GM12878 (cell line): ENCODE data around the gene EIF3B. TPM values are rescaled to one million over a fixed set of nuclear protein-coding genes. Genes with fewer than 3 reads are reported as not detected.

Experiments
- ATAC-seq: fragments of 200-7000 bp; cut with Tn5 transposase; 3 replicates; pipeline ENCODE4 v1.9.1; 2020; ENCODE audit warnings: mild to moderate bottlenecking, moderate library complexity
- BruUV-seq: library from RNA; stranded (reverse); fragments of 400-500 nt; replicated peaks from 2 replicates; lab custom pipeline; 2021; lab: Mats Ljungman, UMichigan
- CTCF ChIA-PET: fragments of 300-600 bp; sonication (Branson Sonifier 250); formaldehyde crosslinking; extraction: SDS; loops from one replicate; lab custom pipeline; 2021; ENCODE audit warnings: inconsistent platforms; lab: Yijun Ruan, JAX
- POLR2A ChIA-PET: fragments of 350-600 bp; formaldehyde crosslinking; extraction: SDS; loops from one replicate; lab custom pipeline; 2021; ENCODE audit warnings: inconsistent platforms; lab: Charles Lee
- RAD21 ChIA-PET: fragments of 300-600 bp; sonication (Branson Sonifier 250); formaldehyde crosslinking; loops from one replicate; lab custom pipeline; 2023; ENCODE audit warnings: antibody characterized with exemption; ENCODE audit not compliant: unreplicated experiment; lab: Charles Lee
- SMC1A ChIA-PET: fragments of 300-600 bp; sonication (Branson Sonifier 250); formaldehyde crosslinking; loops from one replicate; lab custom pipeline; 2023; ENCODE audit not compliant: unreplicated experiment, uncharacterized antibody; lab: Charles Lee
- DNase-seq: peaks from one replicate; pipeline ENCODE4 v3.0.0-alpha.2; 2011; ENCODE audit warnings: low read depth, low spot score
- FAIRE-seq: peaks from 3 replicates; lab custom pipeline; 2011; peaks lifted over from hg19 to GRCh38; lab: Jason Lieb, UNC
- H2AFZ ChIP-seq: 2 replicates; pipeline ENCODE4 v1.6.0; 2011; ENCODE audit warnings: low read depth, low read length, control low read depth; ENCODE audit not compliant: control insufficient read depth
- H3K27ac ChIP-seq: 2 replicates; pipeline ENCODE4 v1.5.1; 2011; ENCODE audit warnings: control low read depth; ENCODE audit not compliant: control insufficient read depth, insufficient read depth
- H3K27me3 ChIP-seq, 2 experiments: replicated peaks in 1 of 2; 2 replicates each; pipeline versions ENCODE4 v1.6.0 to v1.6.1; 2011; ENCODE audit warnings: low read length in 1 of 2; ENCODE audit not compliant: control insufficient read depth in 2 of 2, insufficient read depth in 2 of 2
- H3K36me3 ChIP-seq, 2 experiments: 2 replicates each; pipeline ENCODE4 v1.5.1; 2011; ENCODE audit warnings: low read length in 1 of 2; ENCODE audit not compliant: control insufficient read depth in 2 of 2, insufficient read depth in 2 of 2
- H3K4me1 ChIP-seq: 2 replicates; pipeline ENCODE4 v1.6.1; 2011; ENCODE audit warnings: mild to moderate bottlenecking, low read length, moderate library complexity, mixed read lengths; ENCODE audit not compliant: control insufficient read depth, insufficient read depth
- H3K4me2 ChIP-seq: 2 replicates; pipeline ENCODE4 v1.6.0; 2011; ENCODE audit warnings: control low read depth; ENCODE audit not compliant: control insufficient read depth, insufficient read depth
- H3K4me3 ChIP-seq: fragments of 200-600 bp; sonication (generic); 2 replicates; pipeline ENCODE4 v1.5.1; 2016
- H3K79me2 ChIP-seq: 2 replicates; pipeline ENCODE4 v1.6.0; 2011; ENCODE audit warnings: low read length; ENCODE audit not compliant: control insufficient read depth, insufficient read depth
- H3K9ac ChIP-seq: 2 replicates; pipeline ENCODE4 v1.8.0; 2011; ENCODE audit warnings: low read length, control low read depth, mixed read lengths; ENCODE audit not compliant: control insufficient read depth, insufficient read depth
- H3K9me3 ChIP-seq: replicated peaks from 3 replicates; pipeline ENCODE4 v1.5.1; 2011; ENCODE audit warnings: mild to moderate bottlenecking, low read length; ENCODE audit not compliant: control insufficient read depth, insufficient read depth
- H4K20me1 ChIP-seq: 2 replicates; pipeline ENCODE4 v1.6.0; 2011; ENCODE audit not compliant: control insufficient read depth, insufficient read depth
- CBFB ChIP-seq: IDR thresholded peaks from 2 replicates; pipeline ENCODE4 v1.6.1; 2016; ENCODE audit warnings: antibody characterized with exemption, low read depth
- CUX1 ChIP-seq: IDR thresholded peaks from 2 replicates; pipeline ENCODE4 v1.6.1; 2012; ENCODE audit warnings: improper control_type of control experiment, low read depth, low read length; ENCODE audit not compliant: insufficient replicate concordance
- NFXL1 ChIP-seq: fragments of 450-650 bp; IDR thresholded peaks from 2 replicates; pipeline ENCODE4 v1.6.1; 2017; ENCODE audit warnings: antibody characterized with exemption, mild to moderate bottlenecking, borderline replicate concordance
- POLR2A ChIP-seq: IDR thresholded peaks from 2 replicates; pipeline ENCODE4 v1.6.1; 2011; ENCODE audit warnings: low read depth, mild to moderate bottlenecking, low read length
- WGBS: methylation state at CpG from one replicate; pipeline ENCODE4 v1.1.6; 2016; ENCODE audit warnings: low lambda C conversion rate; ENCODE audit not compliant: insufficient replicate concordance, insufficient coverage; ENCODE audit errors: missing lambda C conversion rate; 5-methylcytosine and 5-hydroxymethylcytosine counted together
- in situ Hi-C: fragments of 300-500 bp; cut with MboI; formaldehyde crosslinking; loops from 9 replicates; pipeline ENCODE4 v1.14.3; 2018; ENCODE audit warnings: mixed read lengths
- intact Hi-C: fragments of 100-400 bp; cut with micrococcal nuclease; formaldehyde crosslinking; loops from one replicate; pipeline ENCODE4 v1.14.2; 2022; ENCODE audit not compliant: unreplicated experiment
- polyA plus RNA-seq, 11 experiments: library from polyadenylated mRNA; depleted of rRNA in 4 of 11; unstranded in 6 of 11; stranded (reverse) in 5 of 11; fragments of >200 nt; fragmentation: Nextera tagmentation in 4 of 11; fragmentation: Illumina TruSeq in 1 of 11; extraction: Ambion mirVana in 4 of 11; extraction: Trizol in 1 of 11; gene quantifications; 1 replicate in 1 of 11; 2 replicates in 10 of 11; pipeline versions ENCODE4 v1.2.1 to v1.2.3, GENCODE V29; 2011 to 2016; ENCODE audit warnings: inconsistent platforms in 2 of 11, missing spikeins in 2 of 11, low read depth in 1 of 11
- small RNA-seq: library from RNA; depleted of rRNA; stranded (forward); fragments of <200 nt; gene quantifications from one replicate; pipeline ENCODE3, GENCODE V24; 2014
- total RNA-seq, 4 experiments: library from RNA; depleted of rRNA in 3 of 4; stranded (reverse); fragments of >200 nt in 3 of 4; fragmentation: Illumina TruSeq in 1 of 4; extraction: Trizol in 1 of 4; gene quantifications; 2 replicates each; pipeline versions ENCODE4 v1.2.1 to v1.2.3, GENCODE V29; 2013 to 2021

The EIF3B gene
- total and polyA plus RNA-seq, 10 of the 15 experiments (the other 5 are each of a cell fraction or from before 2014, with no cell fraction given): 17.6 to 275 (median 153) TPM

- H3K9me3 ChIP-seq: peaks cover 1% of the 10 kb centered on the region; the same call in 2 of the 3 replicates
- no peak overlapping the region for H3K9ac ChIP-seq
- no peaks in the 10 kb centered on the region; the same call in none of the 2 replicates for H3K79me2 ChIP-seq
- no peak for FAIRE-seq
- 0 out of 2 replicates have a peak, but pooled peaks cover 2% of the 10 kb centered on the region for H4K20me1 ChIP-seq
- 79% methylated on average over 10 of the region's 10 CpGs for WGBS
- ChIA-PET RAD21 (interaction anchor here (0.7 kb wide), 1 partner anchor 13 kb away, joined by 4 read pairs; no protein-coding TSS in a partner anchor), POLR2A (no interaction called here)
- TF ChIP-seq POLR2A (no peak), NFXL1 (no peak), CUX1 (no peak), CBFB (no peak)
- TF ChIP-seq, all 136 proteins: peak for 0
- no TSS peak for BruUV-seq
- H3K4me1 ChIP-seq: no peaks in the 10 kb centered on the region
- H3K4me2 ChIP-seq: no peak overlapping the region
- intact Hi-C loops: no loop called here
- in situ Hi-C loops: no loop called here
- DNase-seq (no peak), ATAC-seq (no peak)
- CTCF ChIA-PET: no interaction called here
- peaks cover 0 to 3% of the 10 kb centered on the region in 2 experiments; a peak in 3 of 4 replicates for H3K36me3 ChIP-seq
- H3K27ac ChIP-seq: no peak overlapping the region
- no peak overlapping the region for H3K4me3 ChIP-seq
- H2AFZ ChIP-seq: no peak overlapping the region
- SMC1A ChIA-PET: no interaction called here
- no peaks in the 10 kb centered on the region for H3K27me3 ChIP-seq
Measured at GRCh38 chr7:2425749-2426148, 71.1 kb downstream of the EIF3B start.

Small RNA genes lying within 50 kb of the gene (small RNA-seq; reads per million reads assigned to genes)
- gene AC004840.2: not detected

Other genes starting within 250 kb of the EIF3B start
Only the 7 nearest of the 9 such genes appear.
- gene MAD1L1, start 121.9 kb upstream of the EIF3B start, total RNA-seq (2014; rRNA removed): 70.5 and 75.7 TPM in 2 replicates
- gene MAD1L1, start 121.9 kb upstream of the EIF3B start, total RNA-seq (2014; rRNA removed; fragmentation: Illumina TruSeq; extraction: Trizol): 17.1 and 18.7 TPM in 2 replicates
- gene MAD1L1, start 121.9 kb upstream of the EIF3B start, total RNA-seq (2021): 56.5 and 56.6 TPM in 2 replicates
- 18.6 and 33.4 TPM in 2 replicates for gene MAD1L1, start 121.9 kb upstream of the EIF3B start, polyA plus RNA-seq (2011; rRNA removed)
- 2.4 and 8.1 TPM in 2 replicates for gene MAD1L1, start 121.9 kb upstream of the EIF3B start, polyA plus RNA-seq (2014; fragmentation: Illumina TruSeq; extraction: Trizol)
- 1 to 10 TPM; 2.2 to 5.1 TPM for gene MAD1L1, start 121.9 kb upstream of the EIF3B start, polyA plus RNA-seq (2014; fragmentation: Nextera tagmentation; extraction: Ambion mirVana)
- 43.2 and 63.4 TPM in 2 replicates for gene MAD1L1, start 121.9 kb upstream of the EIF3B start, polyA plus RNA-seq (2014; rRNA removed)
- gene MAD1L1, start 121.9 kb upstream of the EIF3B start, polyA plus RNA-seq (2016; fragmentation: Nextera tagmentation; extraction: Ambion mirVana): 10 to 100 TPM; 73.1 to 76.8 TPM
- gene MRM2, start 112.6 kb upstream of the EIF3B start, total RNA-seq (2014; rRNA removed): 57.1 and 61.7 TPM in 2 replicates
- gene MRM2, start 112.6 kb upstream of the EIF3B start, total RNA-seq (2014; rRNA removed; fragmentation: Illumina TruSeq; extraction: Trizol): 54.8 and 60.1 TPM in 2 replicates
- 61.2 and 62.9 TPM in 2 replicates for gene MRM2, start 112.6 kb upstream of the EIF3B start, total RNA-seq (2021)
- 34.8 and 43.2 TPM in 2 replicates for gene MRM2, start 112.6 kb upstream of the EIF3B start, polyA plus RNA-seq (2011; rRNA removed)
- 75.6 and 79.8 TPM in 2 replicates for gene MRM2, start 112.6 kb upstream of the EIF3B start, polyA plus RNA-seq (2014; fragmentation: Illumina TruSeq; extraction: Trizol)
- gene MRM2, start 112.6 kb upstream of the EIF3B start, polyA plus RNA-seq (2014; fragmentation: Nextera tagmentation; extraction: Ambion mirVana): 10 to 100 TPM; 91.4 to 92.9 TPM
- 58.9 and 59.2 TPM in 2 replicates for gene MRM2, start 112.6 kb upstream of the EIF3B start, polyA plus RNA-seq (2014; rRNA removed)
- 100 to 1,000 TPM; 125 to 128 TPM for gene MRM2, start 112.6 kb upstream of the EIF3B start, polyA plus RNA-seq (2016; fragmentation: Nextera tagmentation; extraction: Ambion mirVana)
- gene NUDT1, start 112.6 kb upstream of the EIF3B start, total RNA-seq (2014; rRNA removed): 71.4 and 81.6 TPM in 2 replicates
- 56.4 and 58.1 TPM in 2 replicates for gene NUDT1, start 112.6 kb upstream of the EIF3B start, total RNA-seq (2014; rRNA removed; fragmentation: Illumina TruSeq; extraction: Trizol)
- gene NUDT1, start 112.6 kb upstream of the EIF3B start, total RNA-seq (2021): 62.1 TPM in 2 replicates
- gene NUDT1, start 112.6 kb upstream of the EIF3B start, polyA plus RNA-seq (2011; rRNA removed): 24.1 and 40.2 TPM in 2 replicates
- 7.7 and 36.7 TPM in 2 replicates for gene NUDT1, start 112.6 kb upstream of the EIF3B start, polyA plus RNA-seq (2014; fragmentation: Illumina TruSeq; extraction: Trizol)
- 10 to 100 TPM in 1 of 2 experiments, 1 to 10 TPM in 1; 7.7 to 23.3 TPM for gene NUDT1, start 112.6 kb upstream of the EIF3B start, polyA plus RNA-seq (2014; fragmentation: Nextera tagmentation; extraction: Ambion mirVana)
- gene NUDT1, start 112.6 kb upstream of the EIF3B start, polyA plus RNA-seq (2014; rRNA removed): 77.5 and 87.5 TPM in 2 replicates
- 100 to 1,000 TPM; 115 to 122 TPM for gene NUDT1, start 112.6 kb upstream of the EIF3B start, polyA plus RNA-seq (2016; fragmentation: Nextera tagmentation; extraction: Ambion mirVana)
- 40.5 and 42.2 TPM in 2 replicates for gene SNX8, start 40.4 kb upstream of the EIF3B start, total RNA-seq (2014; rRNA removed)
- gene SNX8, start 40.4 kb upstream of the EIF3B start, total RNA-seq (2014; rRNA removed; fragmentation: Illumina TruSeq; extraction: Trizol): 46.5 and 51.6 TPM in 2 replicates
- 150 and 156 TPM in 2 replicates for gene SNX8, start 40.4 kb upstream of the EIF3B start, total RNA-seq (2021)
- gene SNX8, start 40.4 kb upstream of the EIF3B start, polyA plus RNA-seq (2011; rRNA removed): 92.1 and 210 TPM in 2 replicates
- gene SNX8, start 40.4 kb upstream of the EIF3B start, polyA plus RNA-seq (2014; fragmentation: Illumina TruSeq; extraction: Trizol): 19.4 and 79.8 TPM in 2 replicates
- gene SNX8, start 40.4 kb upstream of the EIF3B start, polyA plus RNA-seq (2014; fragmentation: Nextera tagmentation; extraction: Ambion mirVana): 10 to 100 TPM in 1 of 2 experiments, 1 to 10 TPM in 1; 6.4 to 21.5 TPM
- 115 and 118 TPM in 2 replicates for gene SNX8, start 40.4 kb upstream of the EIF3B start, polyA plus RNA-seq (2014; rRNA removed)
- 100 to 1,000 TPM; 118 to 133 TPM for gene SNX8, start 40.4 kb upstream of the EIF3B start, polyA plus RNA-seq (2016; fragmentation: Nextera tagmentation; extraction: Ambion mirVana)
- 2.0 and 2.4 TPM in 2 replicates for gene CHST12, start 48.8 kb downstream of the EIF3B start, total RNA-seq (2014; rRNA removed)
- 0.78 and 1.1 TPM in 2 replicates for gene CHST12, start 48.8 kb downstream of the EIF3B start, total RNA-seq (2014; rRNA removed; fragmentation: Illumina TruSeq; extraction: Trizol)
- gene CHST12, start 48.8 kb downstream of the EIF3B start, total RNA-seq (2021): 6.9 and 8.4 TPM in 2 replicates
- 5.9 and 14.2 TPM in 2 replicates for gene CHST12, start 48.8 kb downstream of the EIF3B start, polyA plus RNA-seq (2011; rRNA removed)
- gene CHST12, start 48.8 kb downstream of the EIF3B start, polyA plus RNA-seq (2014; fragmentation: Illumina TruSeq; extraction: Trizol): 0.19 and 0.43 TPM in 2 replicates
- under 1 TPM; 0.05 to 0.33 TPM for gene CHST12, start 48.8 kb downstream of the EIF3B start, polyA plus RNA-seq (2014; fragmentation: Nextera tagmentation; extraction: Ambion mirVana)
- gene CHST12, start 48.8 kb downstream of the EIF3B start, polyA plus RNA-seq (2014; rRNA removed): 4.2 and 6.0 TPM in 2 replicates
- gene CHST12, start 48.8 kb downstream of the EIF3B start, polyA plus RNA-seq (2016; fragmentation: Nextera tagmentation; extraction: Ambion mirVana): 10 to 100 TPM; 11.8 TPM
- gene GRIFIN, start 121.6 kb downstream of the EIF3B start, total RNA-seq (2014; rRNA removed): not detected in 2 replicates
- not detected in 2 replicates for gene GRIFIN, start 121.6 kb downstream of the EIF3B start, total RNA-seq (2014; rRNA removed; fragmentation: Illumina TruSeq; extraction: Trizol)
- gene GRIFIN, start 121.6 kb downstream of the EIF3B start, total RNA-seq (2021): not detected in 2 replicates
- gene GRIFIN, start 121.6 kb downstream of the EIF3B start, polyA plus RNA-seq (2011; rRNA removed): not detected in 2 replicates
- gene GRIFIN, start 121.6 kb downstream of the EIF3B start, polyA plus RNA-seq (2014; fragmentation: Illumina TruSeq; extraction: Trizol): not detected in 2 replicates
- gene GRIFIN, start 121.6 kb downstream of the EIF3B start, polyA plus RNA-seq (2014; fragmentation: Nextera tagmentation; extraction: Ambion mirVana): not detected
- not detected in 2 replicates for gene GRIFIN, start 121.6 kb downstream of the EIF3B start, polyA plus RNA-seq (2014; rRNA removed)
- not detected for gene GRIFIN, start 121.6 kb downstream of the EIF3B start, polyA plus RNA-seq (2016; fragmentation: Nextera tagmentation; extraction: Ambion mirVana)
- gene LFNG, start 164.9 kb downstream of the EIF3B start, total RNA-seq (2014; rRNA removed): 0.11 and 0.68 TPM in 2 replicates
- 0.22 and 0.23 TPM in 2 replicates for gene LFNG, start 164.9 kb downstream of the EIF3B start, total RNA-seq (2014; rRNA removed; fragmentation: Illumina TruSeq; extraction: Trizol)
- gene LFNG, start 164.9 kb downstream of the EIF3B start, total RNA-seq (2021): 0.62 and 0.80 TPM in 2 replicates
- 0.33 and 0.43 TPM in 2 replicates for gene LFNG, start 164.9 kb downstream of the EIF3B start, polyA plus RNA-seq (2011; rRNA removed)
- 0.15 TPM in 1 of 2 replicates, not detected in the other for gene LFNG, start 164.9 kb downstream of the EIF3B start, polyA plus RNA-seq (2014; fragmentation: Illumina TruSeq; extraction: Trizol)
- under 1 TPM; 0.09 to 0.18 TPM for gene LFNG, start 164.9 kb downstream of the EIF3B start, polyA plus RNA-seq (2014; fragmentation: Nextera tagmentation; extraction: Ambion mirVana)
- 0.68 and 0.81 TPM in 2 replicates for gene LFNG, start 164.9 kb downstream of the EIF3B start, polyA plus RNA-seq (2014; rRNA removed)
- not detected for gene LFNG, start 164.9 kb downstream of the EIF3B start, polyA plus RNA-seq (2016; fragmentation: Nextera tagmentation; extraction: Ambion mirVana)